ENCODE data around the gene ZFTA.

ZFTA gene

DNA sequence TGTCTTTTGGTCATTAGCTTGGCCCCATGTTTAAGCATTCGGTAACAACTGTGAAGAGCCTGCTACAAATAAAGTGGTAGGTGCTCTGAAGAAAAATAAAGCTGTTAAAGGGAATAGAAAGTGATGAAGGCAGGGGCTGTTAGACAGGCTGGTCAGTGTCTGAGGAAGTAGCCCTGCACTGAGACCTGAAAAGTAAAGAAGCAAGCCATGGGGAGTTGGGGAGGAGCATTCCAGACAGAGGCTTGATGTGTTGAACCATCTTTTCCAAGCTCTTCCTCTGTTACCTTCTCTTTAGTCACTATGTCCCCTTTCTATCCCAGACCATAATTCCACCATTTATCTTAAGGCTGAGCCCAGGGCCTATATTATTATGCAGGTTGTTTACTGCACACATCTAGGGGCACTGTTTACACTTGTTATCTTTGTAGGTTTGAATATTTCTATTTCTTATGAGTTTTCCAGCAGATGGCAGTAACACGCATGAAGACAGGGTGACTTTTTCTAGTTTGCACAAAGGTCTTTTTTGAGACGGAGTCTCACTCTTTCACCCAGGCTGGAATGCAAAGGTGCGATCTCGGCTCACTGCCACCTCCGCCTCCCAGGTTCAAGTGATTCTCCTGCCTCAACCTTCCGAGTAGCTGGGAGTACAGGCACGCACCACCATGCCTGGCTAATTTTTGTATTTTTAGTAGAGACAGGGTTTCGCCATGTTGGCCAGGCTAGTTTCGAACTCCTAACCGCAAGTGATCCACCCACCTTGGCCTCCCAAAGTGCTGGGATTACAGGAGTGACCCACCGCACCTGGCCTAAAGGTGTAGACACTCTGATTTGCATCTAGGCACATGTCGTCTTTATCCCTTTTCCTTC, 23.0 kb downstream of the ZFTA start:
- no peak for DNase-seq

DNA sequence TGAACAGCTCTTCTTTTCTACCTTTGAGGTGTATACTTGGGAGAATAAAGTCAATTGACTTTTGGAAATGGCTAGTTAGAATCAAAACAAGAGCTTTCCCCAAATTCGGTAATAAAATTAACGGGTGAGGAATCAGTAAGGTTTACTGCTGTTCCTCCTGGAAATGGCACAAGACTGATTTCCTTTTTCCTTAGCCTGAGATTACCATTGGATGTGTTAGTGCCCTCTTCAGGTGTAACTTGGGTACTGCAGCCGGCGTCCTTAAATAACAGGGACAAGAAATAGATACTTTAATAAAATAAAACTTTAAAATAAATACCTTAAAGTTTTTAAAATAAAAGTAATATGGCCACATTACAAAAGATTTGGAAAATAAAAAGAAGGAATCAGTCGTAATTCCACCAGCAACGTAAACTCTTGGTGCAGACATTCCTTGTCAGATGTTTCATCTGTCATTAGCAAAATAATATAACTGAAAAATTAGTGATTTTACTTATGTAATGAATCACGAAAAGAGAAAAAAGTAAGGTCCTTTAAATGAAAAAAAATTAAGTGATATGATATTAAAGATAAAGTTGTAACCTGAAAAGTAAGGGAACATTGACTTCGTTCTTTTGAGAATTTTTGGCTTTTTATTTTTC, 29.7 kb downstream of the ZFTA start:
- DNase-seq = peak; percentile 71

DNA sequence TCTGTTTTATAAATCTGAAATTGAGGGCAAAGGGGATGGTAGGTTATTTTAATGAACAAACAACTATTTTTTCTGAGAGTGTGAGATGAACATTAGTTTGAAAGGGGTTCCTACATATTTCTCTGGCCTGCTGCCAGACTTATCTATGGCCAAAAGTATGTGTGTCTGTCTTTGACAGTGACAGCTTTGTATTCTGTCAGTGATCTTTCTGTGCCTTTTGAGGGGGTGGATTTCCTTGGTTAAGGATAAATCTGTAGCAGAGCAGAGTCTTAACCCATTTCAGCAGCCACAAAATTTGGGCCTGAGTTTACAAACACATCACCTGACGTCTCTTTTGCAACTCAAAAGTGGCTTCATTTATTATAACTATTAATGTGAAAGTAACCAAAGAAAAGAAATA, 30.9 kb downstream of the ZFTA start:
- no peak for DNase-seq

- no peak for DNase-seq
Measured at GRCh38 chr11:63736864-63737263, 31.7 kb downstream of the ZFTA start.

GRCh38 chr11:63729326-63729725, 39.2 kb downstream of the ZFTA start:
- no peak for DNase-seq

DNA sequence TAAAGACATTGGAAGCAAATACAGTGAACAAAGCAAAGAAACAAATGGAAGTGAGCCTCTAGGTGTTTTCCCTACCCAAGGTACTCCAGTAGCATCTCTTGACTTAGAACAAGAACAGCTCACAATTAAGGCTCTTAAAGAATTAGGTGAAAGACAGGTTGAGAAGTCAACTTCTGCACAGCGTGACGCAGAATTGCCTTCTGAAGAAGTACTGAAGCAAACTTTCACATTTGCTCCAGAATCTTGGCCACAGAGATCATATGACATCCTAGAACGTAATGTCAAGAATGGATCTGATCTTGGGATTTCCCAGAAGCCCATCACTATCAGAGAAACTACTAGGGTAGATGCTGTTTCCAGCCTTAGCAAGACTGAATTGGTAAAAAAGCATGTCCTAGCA, 48.0 kb downstream of the ZFTA start:
- no peak for DNase-seq

GRCh38 chr11:63719987-63720386, 48.6 kb downstream of the ZFTA start:
- DNase-seq = no peak

DNA sequence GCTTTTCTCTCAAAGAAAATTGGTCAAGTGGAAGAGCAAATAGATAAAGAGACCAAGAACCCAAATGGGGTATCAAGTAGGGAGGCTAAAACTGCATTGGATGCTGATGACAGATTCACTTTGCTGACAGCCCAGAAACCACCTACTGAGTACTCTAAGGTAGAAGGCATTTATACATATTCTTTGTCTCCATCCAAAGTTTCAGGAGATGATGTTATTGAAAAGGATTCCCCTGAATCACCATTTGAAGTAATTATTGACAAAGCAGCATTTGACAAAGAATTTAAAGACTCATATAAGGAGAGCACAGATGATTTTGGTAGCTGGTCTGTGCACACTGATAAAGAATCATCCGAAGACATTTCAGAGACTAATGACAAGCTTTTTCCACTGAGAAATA, 49.6 kb downstream of the ZFTA start:
- no peak for DNase-seq

Measured in DMS79 treated with DMSO at 0.1 percent for 48 hours (cell line).